ENCODE data around the gene THOP1. TPM values are rescaled to one million over a fixed set of nuclear protein-coding genes. Genes with fewer than 3 reads are reported as not detected.

The THOP1 gene
- total and polyA plus RNA-seq, 2 donors from 2014 or later: 36.8 to 42.9 TPM

- no peak for TF ChIP-seq CTCF (IDR thresholded peaks at IDR 0.05; ENCODE audit: borderline replicate concordance, extremely low read depth, insufficient read depth)
- intact Hi-C loops (cut with DNase I): no loop called here
- FAIRE-seq (no peak), DNase-seq (peak in 1 of 5 donors; percentile 30)
- Histone ChIP-seq H3K36me3 (ENCODE audit: control insufficient read depth in 2 of 3, insufficient read depth in 3 of 3, low read length in 3 of 3) (peaks cover 0 to 4% (median 0%) of the 10 kb centered on the region in 3 donors), H3K9ac (ENCODE audit: low read length in 3 of 3) (peak overlapping the region; percentile 29 to 75 (median 60)), H3K9me3 (ENCODE audit: control insufficient read depth in 2 of 3, insufficient read depth in 1 of 3, low read length in 3 of 3) (peaks cover 0 to 8% (median 0%) of the 10 kb centered on the region in 3 donors), H3K27ac (ENCODE audit: low read depth in 2 of 2, low read length in 2 of 2) (no peak overlapping the region), H3K4me3 (ENCODE audit: low read length in 3 of 3) (peak overlapping the region; percentile 59 to 79 (median 70)), H3K27me3 (ENCODE audit: control insufficient read depth, insufficient read depth, low read length) (no peaks in the 10 kb centered on the region), H3K4me1 (ENCODE audit: control insufficient read depth in 2 of 3, insufficient read depth in 2 of 3, low read depth in 1 of 3, low read length in 3 of 3) (peaks cover 0 to 9% (median 0%) of the 10 kb centered on the region in 3 donors)
Observed at GRCh38 chr19:2841855-2842574, 56.7 kb downstream of the THOP1 start.

GRCh38 chr19:2845107-2845506 lies 59.8 kb downstream of the THOP1 start:
- Histone ChIP-seq H3K9ac (ENCODE audit: low read length in 3 of 3) (no peak overlapping the region), H3K36me3 (ENCODE audit: control insufficient read depth in 2 of 3, insufficient read depth in 3 of 3, low read length in 3 of 3) (peaks cover 0 to 4% (median 0%) of the 10 kb centered on the region in 3 donors), H3K4me3 (ENCODE audit: low read length in 3 of 3) (no peak overlapping the region), H3K27ac (ENCODE audit: low read depth in 2 of 2, low read length in 2 of 2) (no peak overlapping the region), H3K9me3 (ENCODE audit: control insufficient read depth in 2 of 3, insufficient read depth in 1 of 3, low read length in 3 of 3) (peaks cover 0 to 17% (median 0%) of the 10 kb centered on the region in 3 donors), H3K4me1 (ENCODE audit: control insufficient read depth in 2 of 3, insufficient read depth in 2 of 3, low read depth in 1 of 3, low read length in 3 of 3) (peaks cover 0 to 9% (median 0%) of the 10 kb centered on the region in 3 donors), H3K27me3 (ENCODE audit: control insufficient read depth, insufficient read depth, low read length) (no peaks in the 10 kb centered on the region)
- DNase-seq (no peak), FAIRE-seq (no peak)
- no peak for TF ChIP-seq CTCF (IDR thresholded peaks at IDR 0.05; ENCODE audit: borderline replicate concordance, extremely low read depth, insufficient read depth)
- intact Hi-C loops (cut with DNase I): no loop called here

- intact Hi-C loops (cut with DNase I): no loop called here
- H3K36me3 ChIP-seq (ENCODE audit: control insufficient read depth in 2 of 3, insufficient read depth in 3 of 3, low read length in 3 of 3): peaks cover 2 to 10% (median 4%) of the 10 kb centered on the region in 3 donors
- H3K27me3 ChIP-seq (ENCODE audit: control insufficient read depth, insufficient read depth, low read length): no peaks in the 10 kb centered on the region
- H3K9ac ChIP-seq (ENCODE audit: low read length in 3 of 3): no peak overlapping the region
- no peak for DNase-seq
- no peak overlapping the region for H3K27ac ChIP-seq (ENCODE audit: low read depth in 2 of 2, low read length in 2 of 2)
- no peak for FAIRE-seq
- peaks cover 0 to 9% (median 0%) of the 10 kb centered on the region in 3 donors for H3K4me1 ChIP-seq (ENCODE audit: control insufficient read depth in 2 of 3, insufficient read depth in 2 of 3, low read depth in 1 of 3, low read length in 3 of 3)
- no peak for TF ChIP-seq CTCF (IDR thresholded peaks at IDR 0.05; ENCODE audit: borderline replicate concordance, extremely low read depth, insufficient read depth)
- H3K4me3 ChIP-seq (ENCODE audit: low read length in 3 of 3): no peak overlapping the region
- H3K9me3 ChIP-seq (ENCODE audit: control insufficient read depth in 2 of 3, insufficient read depth in 1 of 3, low read length in 3 of 3): peaks cover 0 to 24% (median 0%) of the 10 kb centered on the region in 3 donors
Observed at GRCh38 chr19:2846180-2846894, 61.0 kb downstream of the THOP1 start.
